Pancreas (tissue), 10 donors: ENCODE results near the gene TPMT. TPM values are rescaled to one million over a fixed set of nuclear protein-coding genes. Genes with fewer than 3 reads are reported as not detected.
"Not testable (repeated sequence)": the region's sequence is repeated elsewhere in the genome, so short reads cannot be mapped to it uniquely, and the experiment has no call there.

ENCODE experiments used
- ATAC-seq, 4 donors: fragments of 200-7000 bp; cut with Tn5 transposase; one replicate each; pipeline versions ENCODE4 v1.8.0 to v1.9.1; 2020; ENCODE audit warnings: mild to moderate bottlenecking in 4 of 4, moderate library complexity in 4 of 4
- DNase-seq, 6 donors: peaks; one replicate each; pipeline ENCODE4 v3.0.0-alpha.2; 2020
- FAIRE-seq: peaks from 2 replicates; lab custom pipeline; 2012; peaks lifted over from hg19 to GRCh38; lab: Jason Lieb, UNC
- H3K27ac ChIP-seq, 4 donors: fragments of 200-600 bp; sonication (generic); 1 replicate in 3 of 4; 2 replicates in 1 of 4; pipeline versions ENCODE4 v1.5.0 to v1.8.0; 2020
- H3K27me3 ChIP-seq, 4 donors: fragments of 200-600 bp; one replicate each; pipeline ENCODE4 v1.8.0; 2021
- H3K36me3 ChIP-seq, 3 donors: fragments of 200-600 bp; sonication (generic) in 1 of 3; one replicate each; pipeline versions ENCODE4 v1.5.0 to v1.8.0; 2020 to 2021
- H3K4me1 ChIP-seq, 3 donors: fragments of 200-600 bp; one replicate each; pipeline ENCODE4 v1.8.0; 2021
- H3K4me3 ChIP-seq, 4 donors: fragments of 200-600 bp; sonication (generic) in 2 of 4; one replicate each; pipeline versions ENCODE4 v1.5.0 to v1.8.0; 2020 to 2021
- H3K9me3 ChIP-seq, 4 donors: fragments of 200-600 bp; one replicate each; pipeline ENCODE4 v1.8.0; 2021
- CTCF ChIP-seq, 4 donors: fragments of 200-600 bp; sonication (generic) in 3 of 4; IDR thresholded peaks; one replicate each; pipeline versions ENCODE4 v1.5.0 to v1.8.0; 2021; ENCODE audit warnings: antibody characterized with exemption in 4 of 4
- WGBS, 2 donors: extraction: QIAGEN DNeasy Blood & Tissue Kit; methylation state at CpG; one replicate each; pipeline ENCODE4 v1.1.7; 2013; 5-methylcytosine and 5-hydroxymethylcytosine counted together
- intact Hi-C, 3 donors: fragments of 100-400 bp; cut with DNase I; formaldehyde crosslinking; loops; one replicate each; pipeline versions ENCODE4 v1.11.1 to v1.14.2; 2022
- polyA plus RNA-seq, 2 donors: library from polyadenylated mRNA; stranded (reverse); fragments of 200-250 nt; gene quantifications; one replicate each; pipeline ENCODE4 v1.2.3, GENCODE V29; 2013
- total RNA-seq, 6 donors: library from RNA; stranded (reverse); fragmentation: NEBNext Ultra II Directional in 4 of 6; extraction: Animal tissue kit (Norgen Biotek cat#: 25700) in 4 of 6; gene quantifications; one replicate each; pipeline versions ENCODE4 v1.2.1 to v1.2.4, GENCODE V29; 2021 to 2023
- donor health status: healthy with polysubstance abuse.
- donor health status: DM: no; HTN: no; CAD: no; lungs with moderate emphysema.
- donor health status: DM: no; HTN: no; CAD: no.
- donor health status: control.
- donor health status: control.
- donor health status: Bipolar disorder and iron deficiency.
- donor health status: DM: yes; HTN: yes; CAD: no.
- donor health status: DM: no; HTN: no; CAD: no.
- donor health status: DM: no; HTN: no; CAD: no.
- donor health status: DM: yes; HTN: yes; CAD: no.

Gene TPMT
- total and polyA plus RNA-seq, 8 donors, result 3.8 to 10.8 (median 6.7) TPM

DNA sequence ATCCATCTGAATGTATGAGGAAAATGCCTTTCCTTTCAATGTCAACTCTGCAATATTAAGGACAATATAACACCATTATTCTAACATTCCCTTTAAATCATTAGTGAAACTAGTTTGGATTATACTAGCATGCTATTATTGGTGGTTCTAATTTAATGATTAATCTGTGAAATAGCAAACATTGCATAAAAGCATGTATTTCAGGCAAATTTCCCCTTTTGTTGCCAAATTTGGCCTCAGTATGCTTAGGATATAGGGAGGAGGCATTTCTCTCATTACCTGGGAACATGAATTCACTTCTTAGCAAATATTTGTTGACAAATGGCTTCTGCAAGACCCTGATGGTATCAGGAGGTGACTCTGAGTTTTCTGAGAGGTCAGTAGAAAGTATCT, 1.6 kb downstream of the TPMT start:
- no peaks in the 10 kb centered on the region for H3K36me3 ChIP-seq
- peak overlapping the region in 1 of 4 donors; percentile 30 for H3K27ac ChIP-seq
- no peaks in the 10 kb centered on the region for H3K9me3 ChIP-seq
- no peak for DNase-seq
- H3K4me1 ChIP-seq, result peaks cover 8 to 25% (median 16%) of the 10 kb centered on the region in 3 donors
- intact Hi-C loops, result no loop called here
- H3K27me3 ChIP-seq, result no peaks in the 10 kb centered on the region
- TF ChIP-seq CTCF (IDR thresholded peaks at IDR 0.05), result no peak
- H3K4me3 ChIP-seq, result no peak overlapping the region
- no peak for FAIRE-seq
- no peak for ATAC-seq

GRCh38 chr6:18151801-18152200, 3.1 kb downstream of the TPMT start:
- Histone ChIP-seq H3K27me3 (no peaks in the 10 kb centered on the region), H3K36me3 (no peaks in the 10 kb centered on the region), H3K9me3 (no peaks in the 10 kb centered on the region), H3K27ac (no peak overlapping the region), H3K4me1 (peaks cover 8 to 25% (median 16%) of the 10 kb centered on the region in 3 donors), H3K4me3 (no peak overlapping the region)
- no peak for TF ChIP-seq CTCF (IDR thresholded peaks at IDR 0.05)
- ATAC-seq (no peak), FAIRE-seq (no peak), DNase-seq (no peak)
- intact Hi-C loops, result no loop called here
- 88 to 90% methylated on average over 3 of the region's 3 CpGs for WGBS, 2 donors

DNA sequence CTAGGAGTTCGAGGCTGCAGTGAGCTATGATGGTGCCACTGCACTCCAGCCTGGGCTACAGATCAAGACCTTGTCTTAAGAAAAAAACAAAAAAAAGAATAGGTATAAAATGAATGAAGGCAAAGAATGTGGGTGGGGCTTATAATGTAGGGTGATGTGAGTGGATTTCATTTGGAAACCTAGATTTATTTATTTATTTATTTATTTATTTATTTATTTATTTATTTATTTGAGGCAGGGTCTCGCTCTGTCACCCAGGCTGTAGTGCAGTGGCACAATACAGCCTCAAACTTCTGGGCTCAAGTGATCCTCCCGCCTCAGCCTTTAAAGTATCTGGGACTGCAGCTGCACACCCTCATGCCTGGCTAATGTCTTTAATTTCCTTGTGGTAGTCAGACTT, 3.5 kb downstream of the TPMT start:
- H3K4me3 ChIP-seq, DNase-seq, intact Hi-C loops, H3K27me3 ChIP-seq, ATAC-seq, H3K36me3 ChIP-seq, H3K9me3 ChIP-seq, H3K27ac ChIP-seq, FAIRE-seq: not testable (repeated sequence)
- 96 to 100% methylated on average over 3 of the region's 3 CpGs for WGBS, 2 donors
- H3K4me1 ChIP-seq, result peaks cover 8 to 21% (median 16%) of the 10 kb centered on the region in 3 donors

GRCh38 chr6:18148304-18149025, 6.4 kb downstream of the TPMT start:
- no peak for DNase-seq
- intact Hi-C loops, result no loop called here
- TF ChIP-seq CTCF (IDR thresholded peaks at IDR 0.05), result no peak

GRCh38 chr6:18147616-18148015, 7.3 kb downstream of the TPMT start:
- Histone ChIP-seq H3K4me3 (no peak overlapping the region), H3K36me3 (no peaks in the 10 kb centered on the region), H3K9me3 (no peaks in the 10 kb centered on the region), H3K27me3 (no peaks in the 10 kb centered on the region), H3K4me1 (no peaks in the 10 kb centered on the region), H3K27ac (peak overlapping the region in 2 of 4 donors; percentile 17 to 49)
- 88 to 94% methylated on average over 2 of the region's 2 CpGs for WGBS, 2 donors
- DNase-seq (no peak), FAIRE-seq (no peak), ATAC-seq (peak in 1 of 4 donors; percentile 37)
- intact Hi-C loops, result no loop called here
- no peak for TF ChIP-seq CTCF (IDR thresholded peaks at IDR 0.05)

More at GRCh38 chr6:18148304-18149025, 6.4 kb downstream of the TPMT start:
- Histone ChIP-seq H3K36me3 (no peaks in the 10 kb centered on the region), H3K4me3 (no peak overlapping the region), H3K4me1 (peaks cover 0 to 8% (median 8%) of the 10 kb centered on the region in 3 donors), H3K27me3 (no peaks in the 10 kb centered on the region), H3K9me3 (no peaks in the 10 kb centered on the region), H3K27ac (peak overlapping the region in 1 of 4 donors; percentile 49)
- WGBS, 2 donors, result 89 to 94% methylated on average over 5 of the region's 5 CpGs
- ATAC-seq (peak in 1 of 4 donors; percentile 50), FAIRE-seq (no peak)
